ENCODE data around the gene RPS6KA5.

DNA sequence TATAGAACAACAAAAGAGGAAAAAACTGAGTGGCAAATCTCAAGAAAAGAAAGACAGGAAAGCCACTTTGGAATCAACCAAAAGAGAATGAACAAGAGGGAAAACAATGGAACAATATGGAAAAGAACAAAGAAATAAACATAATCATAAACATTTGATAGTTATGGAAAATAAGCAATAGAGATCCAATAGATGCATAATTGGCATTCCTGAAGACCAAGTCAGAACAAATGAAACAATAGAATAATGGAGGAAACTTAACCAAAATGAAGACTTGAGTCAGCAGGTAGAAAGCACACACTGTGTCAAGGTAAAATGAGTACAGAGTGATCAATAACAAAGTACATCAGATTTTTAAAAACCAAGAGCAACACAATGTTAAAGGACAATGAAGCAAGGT is 10.1 kb upstream of the RPS6KA5 start:
- TF ChIP-seq, protein P1, sequence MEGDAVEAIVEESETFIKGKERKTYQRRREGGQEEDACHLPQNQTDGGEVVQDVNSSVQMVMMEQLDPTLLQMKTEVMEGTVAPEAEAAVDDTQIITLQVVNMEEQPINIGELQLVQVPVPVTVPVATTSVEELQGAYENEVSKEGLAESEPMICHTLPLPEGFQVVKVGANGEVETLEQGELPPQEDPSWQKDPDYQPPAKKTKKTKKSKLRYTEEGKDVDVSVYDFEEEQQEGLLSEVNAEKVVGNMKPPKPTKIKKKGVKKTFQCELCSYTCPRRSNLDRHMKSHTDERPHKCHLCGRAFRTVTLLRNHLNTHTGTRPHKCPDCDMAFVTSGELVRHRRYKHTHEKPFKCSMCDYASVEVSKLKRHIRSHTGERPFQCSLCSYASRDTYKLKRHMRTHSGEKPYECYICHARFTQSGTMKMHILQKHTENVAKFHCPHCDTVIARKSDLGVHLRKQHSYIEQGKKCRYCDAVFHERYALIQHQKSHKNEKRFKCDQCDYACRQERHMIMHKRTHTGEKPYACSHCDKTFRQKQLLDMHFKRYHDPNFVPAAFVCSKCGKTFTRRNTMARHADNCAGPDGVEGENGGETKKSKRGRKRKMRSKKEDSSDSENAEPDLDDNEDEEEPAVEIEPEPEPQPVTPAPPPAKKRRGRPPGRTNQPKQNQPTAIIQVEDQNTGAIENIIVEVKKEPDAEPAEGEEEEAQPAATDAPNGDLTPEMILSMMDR (IDR thresholded peaks at IDR 0.05), result no peak
- TF ChIP-seq POLR2A (IDR thresholded peaks at IDR 0.05), result no peak
